Progenitor cell of endocrine pancreas (in vitro differentiated cells): Measurements from ENCODE around the gene IDUA. TPM values are rescaled to one million over a fixed set of nuclear protein-coding genes. Genes with fewer than 3 reads are reported as not detected.

Source experiments
- DNase-seq: peaks from one replicate; pipeline ENCODE4 v3.0.0; 2021; ENCODE audit warnings: low spot score; ENCODE audit not compliant: unreplicated experiment
- H3K27ac Mint-ChIP-seq: 2 replicates; pipeline ENCODE4 v1.8.0; 2021; ENCODE audit warnings: mild to moderate bottlenecking, moderate library complexity, mixed read lengths
- H3K27me3 Mint-ChIP-seq: 2 replicates; pipeline ENCODE4 v1.8.0; 2021; ENCODE audit warnings: mixed read lengths
- H3K36me3 Mint-ChIP-seq: 2 replicates; pipeline ENCODE4 v1.8.0; 2022; ENCODE audit warnings: mixed read lengths; ENCODE audit not compliant: insufficient read depth
- H3K4me1 Mint-ChIP-seq: 2 replicates; pipeline ENCODE4 v1.8.0; 2021; ENCODE audit warnings: low read depth, mixed read lengths
- H3K4me3 Mint-ChIP-seq: 2 replicates; pipeline ENCODE4 v1.8.0; 2021; ENCODE audit warnings: low read depth, mild to moderate bottlenecking, moderate library complexity, mixed read lengths
- H3K9me3 Mint-ChIP-seq: 2 replicates; pipeline ENCODE4 v1.8.0; 2021; ENCODE audit warnings: low read depth, mixed read lengths
- CTCF ChIP-seq: fragments of 200-600 bp; sonication (generic); IDR thresholded peaks from one replicate; pipeline ENCODE4 v1.5.0; 2021; ENCODE audit warnings: antibody characterized with exemption, mild to moderate bottlenecking; ENCODE audit not compliant: unreplicated experiment
- total RNA-seq: library from RNA; stranded (reverse); gene quantifications from 2 replicates; pipeline ENCODE4 v1.2.1, GENCODE V29; 2021

Gene IDUA
- total RNA-seq, 1 donor from 2014 or later: 87.0 TPM

- Mint-ChIP-seq H3K27me3 (no peaks in the 10 kb centered on the region), H3K36me3 (peaks cover 1% of the 10 kb centered on the region), H3K27ac (no peak overlapping the region), H3K4me1 (no peaks in the 10 kb centered on the region), H3K4me3 (no peak overlapping the region), H3K9me3 (no peaks in the 10 kb centered on the region)
- no peak for DNase-seq
- TF ChIP-seq CTCF: no peak
Measured at GRCh38 chr4:965048-965765, 21.6 kb upstream of the IDUA start.

GRCh38 chr4:965766-966134 is 21.1 kb upstream of the IDUA start:
- no peak overlapping the region for H3K27ac Mint-ChIP-seq
- H3K4me1 Mint-ChIP-seq: no peaks in the 10 kb centered on the region
- no peak overlapping the region for H3K4me3 Mint-ChIP-seq
- H3K27me3 Mint-ChIP-seq: peaks cover 3% of the 10 kb centered on the region
- DNase-seq: no peak
- H3K9me3 Mint-ChIP-seq: no peaks in the 10 kb centered on the region
- peaks cover 1% of the 10 kb centered on the region for H3K36me3 Mint-ChIP-seq
- no peak for TF ChIP-seq CTCF

GRCh38 chr4:966266-967112 is 20.4 kb upstream of the IDUA start:
- no peak overlapping the region for H3K27ac Mint-ChIP-seq
- H3K4me3 Mint-ChIP-seq: no peak overlapping the region
- H3K9me3 Mint-ChIP-seq: no peaks in the 10 kb centered on the region

GRCh38 chr4:967113-968104 is 19.4 kb upstream of the IDUA start:
- DNase-seq: no peak
- peaks cover 4% of the 10 kb centered on the region for H3K27me3 Mint-ChIP-seq
- no peaks in the 10 kb centered on the region for H3K9me3 Mint-ChIP-seq
- H3K36me3 Mint-ChIP-seq: peaks cover 1% of the 10 kb centered on the region
- no peak overlapping the region for H3K27ac Mint-ChIP-seq
- H3K4me1 Mint-ChIP-seq: no peaks in the 10 kb centered on the region
- no peak overlapping the region for H3K4me3 Mint-ChIP-seq
- no peak for TF ChIP-seq CTCF

More at GRCh38 chr4:966266-967112, 20.4 kb upstream of the IDUA start:
- Mint-ChIP-seq H3K4me1 (no peaks in the 10 kb centered on the region), H3K36me3 (peaks cover 1% of the 10 kb centered on the region), H3K27me3 (peaks cover 4% of the 10 kb centered on the region)
- TF ChIP-seq CTCF: no peak
- no peak for DNase-seq

GRCh38 chr4:968221-968620 is 18.6 kb upstream of the IDUA start:
- H3K4me1 Mint-ChIP-seq: no peaks in the 10 kb centered on the region
- H3K27me3 Mint-ChIP-seq: peaks cover 4% of the 10 kb centered on the region
- no peaks in the 10 kb centered on the region for H3K9me3 Mint-ChIP-seq
- H3K4me3 Mint-ChIP-seq: no peak overlapping the region
- H3K36me3 Mint-ChIP-seq: peaks cover 1% of the 10 kb centered on the region
- TF ChIP-seq CTCF: no peak
- H3K27ac Mint-ChIP-seq: no peak overlapping the region
- DNase-seq: no peak
